Fibroblast of pulmonary artery (primary cell): ENCODE data around the gene MKNK2.

Experiments used
- DNase-seq: peaks from one replicate; pipeline ENCODE4 v3.0.0-alpha.2; 2010; ENCODE audit warnings: low read depth
- H3K4me3 ChIP-seq: replicated peaks from 2 replicates; pipeline ENCODE4 v1.5.1; 2011; ENCODE audit warnings: low read depth, mild to moderate bottlenecking, control low read depth, low read length, moderate library complexity
- TF ChIP-seq, protein P1 (sequence below): IDR thresholded peaks from 2 replicates; pipeline ENCODE4 v1.5.1; 2011; ENCODE audit warnings: mild to moderate bottlenecking, control low read depth, low read length, inconsistent platforms; ENCODE audit errors: missing control alignments

The MKNK2 gene

DNA sequence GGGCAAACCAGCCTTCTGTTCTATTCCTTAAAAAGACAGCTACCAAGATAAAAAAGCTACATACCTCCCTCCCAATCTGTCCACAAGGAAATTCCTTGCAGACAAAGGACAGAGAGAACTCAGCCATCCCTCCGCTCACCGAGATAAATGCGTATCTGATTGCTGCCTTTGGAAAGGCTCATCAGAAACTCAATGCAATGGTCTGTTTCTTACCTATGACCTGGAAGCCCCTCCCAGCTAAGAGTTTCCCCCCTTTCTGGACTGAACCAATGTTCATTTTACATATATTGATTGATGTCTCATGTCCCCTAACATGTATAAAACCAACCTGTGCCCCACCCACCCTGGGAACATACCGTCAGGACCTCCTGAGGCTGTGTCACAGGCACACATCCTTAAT, 47.2 kb downstream of the MKNK2 start:
- TF ChIP-seq, protein P1, sequence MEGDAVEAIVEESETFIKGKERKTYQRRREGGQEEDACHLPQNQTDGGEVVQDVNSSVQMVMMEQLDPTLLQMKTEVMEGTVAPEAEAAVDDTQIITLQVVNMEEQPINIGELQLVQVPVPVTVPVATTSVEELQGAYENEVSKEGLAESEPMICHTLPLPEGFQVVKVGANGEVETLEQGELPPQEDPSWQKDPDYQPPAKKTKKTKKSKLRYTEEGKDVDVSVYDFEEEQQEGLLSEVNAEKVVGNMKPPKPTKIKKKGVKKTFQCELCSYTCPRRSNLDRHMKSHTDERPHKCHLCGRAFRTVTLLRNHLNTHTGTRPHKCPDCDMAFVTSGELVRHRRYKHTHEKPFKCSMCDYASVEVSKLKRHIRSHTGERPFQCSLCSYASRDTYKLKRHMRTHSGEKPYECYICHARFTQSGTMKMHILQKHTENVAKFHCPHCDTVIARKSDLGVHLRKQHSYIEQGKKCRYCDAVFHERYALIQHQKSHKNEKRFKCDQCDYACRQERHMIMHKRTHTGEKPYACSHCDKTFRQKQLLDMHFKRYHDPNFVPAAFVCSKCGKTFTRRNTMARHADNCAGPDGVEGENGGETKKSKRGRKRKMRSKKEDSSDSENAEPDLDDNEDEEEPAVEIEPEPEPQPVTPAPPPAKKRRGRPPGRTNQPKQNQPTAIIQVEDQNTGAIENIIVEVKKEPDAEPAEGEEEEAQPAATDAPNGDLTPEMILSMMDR, result no peak
- H3K4me3 ChIP-seq, result no peak overlapping the region
- DNase-seq, result no peak

DNA sequence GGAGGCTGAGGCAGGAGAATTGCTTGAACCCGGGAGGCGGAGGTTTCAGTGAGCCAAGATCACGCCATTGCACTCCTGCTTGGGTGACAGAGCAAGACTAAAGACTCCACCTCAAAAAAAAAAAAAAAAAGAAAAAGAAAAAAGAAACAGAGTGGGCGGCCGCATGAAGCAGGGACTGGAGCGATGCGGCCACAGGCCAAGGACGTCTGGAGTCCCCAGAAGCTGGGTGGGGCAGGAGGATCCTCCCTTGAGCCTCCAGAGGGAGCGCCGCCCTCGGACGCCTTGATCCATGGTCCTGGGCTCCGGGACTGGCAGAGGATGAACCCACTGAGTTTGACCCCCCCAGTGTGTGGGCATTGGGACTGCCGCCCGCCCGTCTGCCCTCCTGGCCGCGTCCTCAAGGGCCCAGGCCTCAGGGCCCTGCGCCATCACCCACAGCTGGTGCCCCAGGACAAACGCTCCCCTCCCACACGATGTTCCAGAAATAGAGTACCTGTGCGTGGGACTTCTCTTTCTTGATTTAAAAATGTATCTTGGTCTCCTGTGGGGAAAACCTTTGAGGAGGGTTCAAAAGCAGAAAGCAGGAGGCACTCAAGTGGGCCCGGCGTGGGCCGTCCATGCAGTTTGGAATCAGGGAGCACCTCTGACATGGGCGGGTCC, 51.1 kb downstream of the MKNK2 start:
- DNase-seq, result no peak
- TF ChIP-seq, protein P1, result no peak
- H3K4me3 ChIP-seq, result no peak overlapping the region

GRCh38 chr19:1998712-1999708, 52.0 kb downstream of the MKNK2 start:
- TF ChIP-seq, protein P1, result no peak
- no peak overlapping the region for H3K4me3 ChIP-seq
- DNase-seq, result no peak

DNA sequence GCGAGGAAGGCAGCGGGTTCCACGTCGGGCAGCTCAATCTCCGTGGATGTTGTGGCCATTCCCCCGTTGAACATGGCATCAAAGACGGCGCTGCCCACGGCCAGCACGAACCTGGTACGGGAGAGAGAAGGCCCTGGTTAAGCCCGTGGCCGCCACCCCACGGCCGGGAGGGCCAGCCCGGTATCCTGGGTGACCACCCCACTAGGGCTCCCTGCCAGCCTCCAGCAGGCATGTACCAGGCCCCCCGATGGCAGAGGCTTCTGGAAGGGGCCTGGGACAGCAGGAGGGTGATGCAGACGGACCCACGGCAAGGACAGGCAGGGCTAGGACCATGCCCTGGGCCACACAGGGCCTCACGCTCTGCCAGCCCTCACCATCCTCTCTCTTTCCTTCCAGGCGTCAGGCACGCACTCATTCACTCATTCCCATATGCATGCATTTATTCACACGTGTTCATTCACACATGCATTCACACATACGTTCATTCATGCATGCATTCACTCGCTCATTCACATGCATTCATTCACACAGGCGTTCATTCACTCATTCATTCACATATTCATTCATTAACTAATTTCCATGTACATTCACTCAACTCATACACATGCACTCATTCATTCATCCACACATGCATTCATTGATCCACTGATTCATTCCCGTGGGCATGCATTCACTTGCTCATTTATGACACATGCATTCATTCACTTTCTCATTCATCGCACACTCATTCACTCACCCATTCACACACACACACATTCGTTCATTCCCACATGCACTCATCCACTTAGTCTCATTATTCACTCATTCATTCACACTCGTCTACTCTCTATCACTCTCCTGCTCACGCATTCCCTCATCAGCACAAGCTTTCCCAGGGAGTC, 53.5 kb downstream of the MKNK2 start:
- no peak overlapping the region for H3K4me3 ChIP-seq
- TF ChIP-seq, protein P1, result no peak
- DNase-seq, result no peak

- no peak for DNase-seq
- no peak overlapping the region for H3K4me3 ChIP-seq
- TF ChIP-seq, protein P1, result no peak
Observed at GRCh38 chr19:1992759-1993260, 58.2 kb downstream of the MKNK2 start.
